K562 (cell line): ENCODE results near the gene DIP2C. TPM values are rescaled to one million over a fixed set of nuclear protein-coding genes. Genes with fewer than 3 reads are reported as not detected.

Experiments
- EZH2 ChIP-seq: IDR thresholded peaks from 2 replicates; pipeline ENCODE4 v1.6.1; 2012; ENCODE audit warnings: low read depth, mild to moderate bottlenecking, inconsistent platforms, low read length, borderline replicate concordance
- MAFF ChIP-seq: IDR thresholded peaks from 2 replicates; pipeline ENCODE4 v1.6.1; 2012; ENCODE audit warnings: low read length, improper control_type of control experiment
- NR3C1 ChIP-seq: sonication (generic); formaldehyde crosslinking; IDR thresholded peaks from 2 replicates; pipeline ENCODE4 v1.8.1; 2022; ENCODE audit warnings: missing genetic modification reagents
- ZSCAN32 ChIP-seq: fragments of 450-650 bp; formaldehyde crosslinking; IDR thresholded peaks from 2 replicates; pipeline ENCODE4 v1.4.0; 2020; ENCODE audit warnings: mild to moderate bottlenecking, moderate library complexity
- polyA plus RNA-seq, 8 experiments: library from polyadenylated mRNA; depleted of rRNA in 4 of 8; stranded (reverse) in 5 of 8; unstranded in 3 of 8; fragments of >200 nt; fragmentation: Nextera tagmentation in 2 of 8; fragmentation: Illumina TruSeq in 1 of 8; extraction: Ambion mirVana in 2 of 8; extraction: Trizol in 1 of 8; gene quantifications; 2 replicates each; pipeline versions ENCODE4 v1.2.1 to v1.2.3, GENCODE V29; 2011 to 2014; ENCODE audit warnings: inconsistent platforms in 1 of 8, missing spikeins in 1 of 8
- total RNA-seq, 7 experiments: library from RNA; depleted of rRNA in 6 of 7; stranded (reverse); fragments of >200 nt in 6 of 7; fragmentation: Illumina TruSeq in 2 of 7; extraction: Trizol in 2 of 7; gene quantifications; 2 replicates each; pipeline versions ENCODE4 v1.2.1 to v1.2.3, GENCODE V29; 2011 to 2021; ENCODE audit warnings: low replicate concordance in 1 of 7
- TF ChIP-seq, protein P1 (sequence below), 2 experiments: fragments of 450-650 bp in 1 of 2; sonication (generic) in 1 of 2; formaldehyde crosslinking in 1 of 2; IDR thresholded peaks; 2 replicates each; pipeline versions ENCODE4 v1.7.1 to v1.9.0; 2016 to 2022; ENCODE audit warnings: inconsistent platforms in 1 of 2, mild to moderate bottlenecking in 1 of 2, missing genetic modification reagents in 1 of 2

DIP2C gene
- total and polyA plus RNA-seq, 9 of the 15 experiments (the other 6 are each of a cell fraction or from before 2014, with no cell fraction given), result 0.01 TPM; not detected in 8

DNA sequence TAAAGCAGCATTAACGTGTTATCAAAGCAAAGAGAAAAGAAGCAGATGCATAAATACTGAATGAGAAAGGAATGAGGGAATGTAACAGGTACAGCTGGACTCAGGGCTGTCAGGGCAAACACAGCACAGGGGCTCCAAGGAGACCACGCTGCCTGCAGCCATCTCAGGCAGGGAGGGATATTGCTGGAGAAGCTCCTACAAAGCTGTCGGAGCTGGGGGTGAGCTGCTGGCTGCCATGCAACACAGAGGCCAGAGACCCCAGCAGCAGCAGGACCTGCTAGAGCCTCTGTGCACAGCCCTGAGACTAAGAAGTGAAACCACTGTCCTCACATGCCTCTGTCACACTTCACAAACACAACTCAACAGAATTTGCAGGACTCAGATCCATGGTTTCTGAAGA lies 235.8 kb downstream of the DIP2C start (continued):
- TF ChIP-seq, protein P1, sequence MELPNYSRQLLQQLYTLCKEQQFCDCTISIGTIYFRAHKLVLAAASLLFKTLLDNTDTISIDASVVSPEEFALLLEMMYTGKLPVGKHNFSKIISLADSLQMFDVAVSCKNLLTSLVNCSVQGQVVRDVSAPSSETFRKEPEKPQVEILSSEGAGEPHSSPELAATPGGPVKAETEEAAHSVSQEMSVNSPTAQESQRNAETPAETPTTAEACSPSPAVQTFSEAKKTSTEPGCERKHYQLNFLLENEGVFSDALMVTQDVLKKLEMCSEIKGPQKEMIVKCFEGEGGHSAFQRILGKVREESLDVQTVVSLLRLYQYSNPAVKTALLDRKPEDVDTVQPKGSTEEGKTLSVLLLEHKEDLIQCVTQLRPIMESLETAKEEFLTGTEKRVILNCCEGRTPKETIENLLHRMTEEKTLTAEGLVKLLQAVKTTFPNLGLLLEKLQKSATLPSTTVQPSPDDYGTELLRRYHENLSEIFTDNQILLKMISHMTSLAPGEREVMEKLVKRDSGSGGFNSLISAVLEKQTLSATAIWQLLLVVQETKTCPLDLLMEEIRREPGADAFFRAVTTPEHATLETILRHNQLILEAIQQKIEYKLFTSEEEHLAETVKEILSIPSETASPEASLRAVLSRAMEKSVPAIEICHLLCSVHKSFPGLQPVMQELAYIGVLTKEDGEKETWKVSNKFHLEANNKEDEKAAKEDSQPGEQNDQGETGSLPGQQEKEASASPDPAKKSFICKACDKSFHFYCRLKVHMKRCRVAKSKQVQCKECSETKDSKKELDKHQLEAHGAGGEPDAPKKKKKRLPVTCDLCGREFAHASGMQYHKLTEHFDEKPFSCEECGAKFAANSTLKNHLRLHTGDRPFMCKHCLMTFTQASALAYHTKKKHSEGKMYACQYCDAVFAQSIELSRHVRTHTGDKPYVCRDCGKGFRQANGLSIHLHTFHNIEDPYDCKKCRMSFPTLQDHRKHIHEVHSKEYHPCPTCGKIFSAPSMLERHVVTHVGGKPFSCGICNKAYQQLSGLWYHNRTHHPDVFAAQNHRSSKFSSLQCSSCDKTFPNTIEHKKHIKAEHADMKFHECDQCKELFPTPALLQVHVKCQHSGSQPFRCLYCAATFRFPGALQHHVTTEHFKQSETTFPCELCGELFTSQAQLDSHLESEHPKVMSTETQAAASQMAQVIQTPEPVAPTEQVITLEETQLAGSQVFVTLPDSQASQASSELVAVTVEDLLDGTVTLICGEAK (IDR thresholded peaks at IDR 0.05), result no peak
- TF ChIP-seq, protein P1 (CRISPR knock-in tag; IDR thresholded peaks at IDR 0.05), result no peak
- TF ChIP-seq EZH2 (no peak), ZSCAN32 (CRISPR knock-in tag) (no peak), MAFF (no peak), NR3C1 (CRISPR knock-in tag) (no peak)
